GM18508 (cell line): ENCODE data around the gene PXDC1.
"Not testable (repeated sequence)": the region's sequence is repeated elsewhere in the genome, so short reads cannot be mapped to it uniquely, and the experiment has no call there.

Experiments used
- ATAC-seq: cut with Tn5 transposase; IDR thresholded peaks from one replicate; pipeline ENCODE4 v1.9.1; 2021; ENCODE audit warnings: moderate number of reproducible peaks; ENCODE audit not compliant: insufficient read depth, unreplicated experiment

PXDC1 gene

DNA sequence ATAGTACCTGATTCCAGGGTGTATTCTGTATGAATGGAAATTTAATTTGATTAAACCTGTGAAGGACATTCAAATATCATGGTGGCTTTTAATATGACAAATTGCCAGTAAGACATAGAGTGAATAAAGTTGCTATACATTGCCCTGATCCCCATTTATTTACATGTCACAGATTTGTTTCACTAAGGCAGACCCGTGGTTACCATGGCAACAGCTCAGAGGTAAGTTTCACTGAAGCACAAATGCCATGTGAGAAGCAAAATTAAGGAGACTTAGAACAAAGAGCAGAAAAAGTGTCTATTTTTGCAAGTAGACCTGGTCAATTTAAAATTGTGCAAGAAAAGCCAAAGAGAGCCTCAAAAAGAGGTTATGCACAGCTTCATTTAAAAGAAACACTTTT lies 63.7 kb downstream of the PXDC1 start:
- ATAC-seq: no peak

DNA sequence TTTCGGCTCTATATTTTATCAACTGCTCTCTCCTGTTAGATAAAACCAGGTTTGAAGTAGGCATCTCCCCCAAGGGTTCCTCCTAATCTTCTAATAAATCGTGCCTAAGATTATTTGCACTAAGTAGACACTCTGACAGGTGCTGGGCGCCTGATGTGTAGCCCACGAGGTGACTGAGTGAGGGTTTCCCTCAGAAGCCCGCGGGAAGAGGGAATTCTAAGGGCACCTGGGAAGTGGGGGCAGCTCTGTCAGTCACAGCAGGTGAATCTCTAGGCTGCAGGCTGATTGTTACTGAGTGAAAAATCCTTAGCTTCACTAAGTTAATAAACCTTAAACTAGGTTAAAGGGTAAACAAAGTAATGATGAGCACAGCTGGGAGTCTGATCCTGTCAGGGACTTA lies 68.2 kb downstream of the PXDC1 start:
- no peak for ATAC-seq

DNA sequence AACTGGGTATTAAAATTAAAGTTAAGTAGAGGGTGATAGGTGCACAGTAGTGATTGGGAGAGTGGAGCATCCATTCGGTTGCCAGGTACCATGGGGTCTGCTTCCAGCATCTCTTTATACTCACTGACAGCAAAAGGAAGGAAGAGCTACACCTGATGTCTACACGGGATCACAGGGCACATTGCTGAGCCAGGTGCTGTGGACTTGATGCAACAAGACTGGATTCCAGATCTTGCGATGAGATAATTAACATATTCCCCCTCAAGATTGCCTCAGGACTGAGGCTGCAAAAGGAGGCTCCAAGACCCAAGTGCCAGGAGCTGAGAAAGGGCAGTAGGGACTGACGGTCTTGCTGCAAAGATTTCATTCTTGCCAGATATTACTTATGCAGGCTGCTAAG lies 72.6 kb downstream of the PXDC1 start:
- ATAC-seq: no peak

DNA sequence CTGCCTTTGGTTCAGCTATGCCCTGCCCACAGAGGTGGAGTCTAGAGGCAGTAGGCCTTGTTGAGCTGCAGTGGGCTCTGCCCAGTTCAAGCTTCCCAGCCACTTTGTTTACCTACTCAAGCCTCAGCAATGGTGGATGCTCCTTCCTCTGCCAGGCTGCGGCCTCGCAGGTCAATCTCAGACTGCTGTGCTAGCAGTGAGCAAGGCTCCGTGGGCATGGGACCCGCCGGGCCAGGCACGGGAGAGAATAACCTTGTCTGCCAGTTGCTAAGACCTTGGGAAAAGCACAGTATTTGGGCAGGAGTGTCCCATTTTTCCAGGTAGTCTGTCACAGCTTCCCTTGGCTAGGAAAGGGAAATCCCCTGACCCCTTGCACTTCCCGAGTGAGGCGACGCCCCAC lies 73.8 kb downstream of the PXDC1 start:
- ATAC-seq: not testable (repeated sequence)

GRCh38 chr6:3677351-3677750 lies 74.2 kb downstream of the PXDC1 start:
- ATAC-seq: not testable (repeated sequence)
